ENCODE measurements around the gene SBF1. TPM values are rescaled to one million over a fixed set of nuclear protein-coding genes. Genes with fewer than 3 reads are reported as not detected.

SBF1 gene
- total RNA-seq, 1 donor from 2014 or later = 110 TPM

- no peaks in the 10 kb centered on the region for H3K27me3 Mint-ChIP-seq (ENCODE audit: unreplicated experiment)
- no peak overlapping the region for H3K27ac Mint-ChIP-seq (ENCODE audit: unreplicated experiment)
- H3K4me3 Mint-ChIP-seq (ENCODE audit: unreplicated experiment) = no peak overlapping the region
- H3K36me3 Mint-ChIP-seq (ENCODE audit: unreplicated experiment) = peaks cover 27% of the 10 kb centered on the region
- no peaks in the 10 kb centered on the region for H3K9me3 Mint-ChIP-seq (ENCODE audit: unreplicated experiment)
- H3K4me1 Mint-ChIP-seq (ENCODE audit: unreplicated experiment) = peaks cover 3% of the 10 kb centered on the region
- TF ChIP-seq CTCF (IDR thresholded peaks at IDR 0.05) = no peak
- no peak for DNase-seq (ENCODE audit: extremely low spot score, unreplicated experiment)
Measured at GRCh38 chr22:50403701-50404101, 71.1 kb downstream of the SBF1 start.

GRCh38 chr22:50401907-50402306 lies 72.9 kb downstream of the SBF1 start:
- peaks cover 7% of the 10 kb centered on the region for H3K4me1 Mint-ChIP-seq (ENCODE audit: unreplicated experiment)
- H3K36me3 Mint-ChIP-seq (ENCODE audit: unreplicated experiment) = peaks cover 20% of the 10 kb centered on the region
- H3K27me3 Mint-ChIP-seq (ENCODE audit: unreplicated experiment) = no peaks in the 10 kb centered on the region
- no peaks in the 10 kb centered on the region for H3K9me3 Mint-ChIP-seq (ENCODE audit: unreplicated experiment)
- no peak overlapping the region for H3K27ac Mint-ChIP-seq (ENCODE audit: unreplicated experiment)
- TF ChIP-seq CTCF (IDR thresholded peaks at IDR 0.05) = no peak
- DNase-seq (ENCODE audit: extremely low spot score, unreplicated experiment) = no peak
- no peak overlapping the region for H3K4me3 Mint-ChIP-seq (ENCODE audit: unreplicated experiment)

GRCh38 chr22:50400931-50401330 lies 73.9 kb downstream of the SBF1 start:
- H3K27me3 Mint-ChIP-seq (ENCODE audit: unreplicated experiment) = no peaks in the 10 kb centered on the region
- H3K27ac Mint-ChIP-seq (ENCODE audit: unreplicated experiment) = no peak overlapping the region
- no peak for TF ChIP-seq CTCF (IDR thresholded peaks at IDR 0.05)
- no peak overlapping the region for H3K4me3 Mint-ChIP-seq (ENCODE audit: unreplicated experiment)
- H3K36me3 Mint-ChIP-seq (ENCODE audit: unreplicated experiment) = peaks cover 16% of the 10 kb centered on the region
- no peak for DNase-seq (ENCODE audit: extremely low spot score, unreplicated experiment)
- no peaks in the 10 kb centered on the region for H3K9me3 Mint-ChIP-seq (ENCODE audit: unreplicated experiment)
- peaks cover 13% of the 10 kb centered on the region for H3K4me1 Mint-ChIP-seq (ENCODE audit: unreplicated experiment)

GRCh38 chr22:50400406-50400805 lies 74.4 kb downstream of the SBF1 start:
- H3K4me1 Mint-ChIP-seq (ENCODE audit: unreplicated experiment) = peaks cover 13% of the 10 kb centered on the region
- no peak overlapping the region for H3K27ac Mint-ChIP-seq (ENCODE audit: unreplicated experiment)
- no peak for TF ChIP-seq CTCF (IDR thresholded peaks at IDR 0.05)
- DNase-seq (ENCODE audit: extremely low spot score, unreplicated experiment) = no peak
- H3K36me3 Mint-ChIP-seq (ENCODE audit: unreplicated experiment) = peaks cover 16% of the 10 kb centered on the region
- H3K9me3 Mint-ChIP-seq (ENCODE audit: unreplicated experiment) = no peaks in the 10 kb centered on the region
- H3K4me3 Mint-ChIP-seq (ENCODE audit: unreplicated experiment) = no peak overlapping the region
- no peaks in the 10 kb centered on the region for H3K27me3 Mint-ChIP-seq (ENCODE audit: unreplicated experiment)

- Mint-ChIP-seq H3K27ac (ENCODE audit: unreplicated experiment) (no peak overlapping the region), H3K4me1 (ENCODE audit: unreplicated experiment) (peaks cover 13% of the 10 kb centered on the region), H3K9me3 (ENCODE audit: unreplicated experiment) (no peaks in the 10 kb centered on the region), H3K4me3 (ENCODE audit: unreplicated experiment) (no peak overlapping the region), H3K27me3 (ENCODE audit: unreplicated experiment) (no peaks in the 10 kb centered on the region), H3K36me3 (ENCODE audit: unreplicated experiment) (peaks cover 21% of the 10 kb centered on the region)
- peak; percentile 40 for TF ChIP-seq CTCF (IDR thresholded peaks at IDR 0.05)
- DNase-seq (ENCODE audit: extremely low spot score, unreplicated experiment) = no peak
Measured at GRCh38 chr22:50399751-50400331, 75.0 kb downstream of the SBF1 start.
